Gastrocnemius medialis (tissue), 4 donors: ENCODE results near the gene OCEL1. TPM values are rescaled to one million over a fixed set of nuclear protein-coding genes. Genes with fewer than 3 reads are reported as not detected.

Experiments
- ATAC-seq, 2 donors: fragments of 150-250 bp; one replicate each; pipeline ENCODE4 v1.9.1; 2016
- DNase-seq, 2 donors: peaks; one replicate each; pipeline ENCODE4 v3.0.0-alpha.2; 2019
- H3K27ac ChIP-seq, 4 donors: fragments of 200-600 bp; sonication (generic); 1 replicate in 1 of 4; 2 replicates in 3 of 4; pipeline ENCODE4 v1.5.1; 2016 to 2018; ENCODE audit warnings: mild to moderate bottlenecking in 2 of 4, moderate library complexity in 1 of 4
- H3K27me3 ChIP-seq, 3 donors: fragments of 200-600 bp; sonication (generic) in 2 of 3; 1 replicate in 1 of 3; 2 replicates in 2 of 3; pipeline versions ENCODE4 v1.5.1 to v1.6.0; 2016 to 2019; ENCODE audit warnings: mild to moderate bottlenecking in 1 of 3, moderate library complexity in 1 of 3
- H3K36me3 ChIP-seq, 2 donors: fragments of 200-600 bp; sonication (generic) in 1 of 2; one replicate each; pipeline ENCODE4 v1.5.1; 2017 to 2018
- H3K4me1 ChIP-seq, 2 donors: fragments of 200-600 bp; sonication (generic) in 1 of 2; one replicate each; pipeline ENCODE4 v1.5.1; 2016 to 2017; ENCODE audit warnings: mild to moderate bottlenecking in 2 of 2
- H3K4me3 ChIP-seq, 4 donors: fragments of 200-600 bp; sonication (generic) in 3 of 4; 1 replicate in 1 of 4; 2 replicates in 3 of 4; pipeline ENCODE4 v1.5.1; 2016 to 2019; ENCODE audit warnings: mild to moderate bottlenecking in 2 of 4
- H3K9me3 ChIP-seq, 3 donors: fragments of 200-600 bp; sonication (generic) in 2 of 3; 1 replicate in 1 of 3; 2 replicates in 2 of 3; pipeline ENCODE4 v1.5.1; 2016 to 2019
- CTCF ChIP-seq, 5 experiments: fragments of 450-650 bp in 3 of 5; fragments of 200-600 bp in 2 of 5; sonication (generic) in 2 of 5; IDR thresholded peaks in 4 of 5; conservative IDR thresholded peaks in 1 of 5; 1 replicate in 4 of 5; 2 replicates in 1 of 5; pipeline ENCODE4 v1.5.1; 2016 to 2019; ENCODE audit warnings: antibody characterized with exemption in 5 of 5, mild to moderate bottlenecking in 3 of 5, moderate library complexity in 3 of 5
- POLR2A ChIP-seq, 2 donors: fragments of 450-650 bp; IDR thresholded peaks; one replicate each; pipeline ENCODE4 v1.6.1; 2017; ENCODE audit warnings: antibody characterized with exemption in 2 of 2, mild to moderate bottlenecking in 2 of 2, moderate library complexity in 2 of 2
- in situ Hi-C, 4 donors: fragments of 200-750 bp; cut with MboI; loops; one replicate each; pipeline versions ENCODE4 v1.15.0 to v1.8.0; 2017; ENCODE audit warnings: low sequenced_read_pairs in 4 of 4
- intact Hi-C: fragments of 100-400 bp; cut with DNase I; formaldehyde crosslinking; loops from one replicate; pipeline ENCODE4 v1.15.1; 2023; ENCODE audit warnings: low total_unique reads
- total RNA-seq, 4 donors: library from RNA; depleted of rRNA; stranded (reverse); fragments of >200 nt; gene quantifications; one replicate each; pipeline versions ENCODE4 v1.1.0 to v1.2.3, GENCODE V29; 2016

The OCEL1 gene
- total RNA-seq, 4 donors from 2014 or later, result 3.3 to 5.8 (median 4.5) TPM

- in situ Hi-C loops (no loop called here), intact Hi-C loops (no loop called here)
- Histone ChIP-seq H3K27me3 (no peaks in the 10 kb centered on the region), H3K4me1 (no peaks in the 10 kb centered on the region), H3K27ac (no peak overlapping the region), H3K4me3 (no peak overlapping the region), H3K36me3 (no peaks in the 10 kb centered on the region), H3K9me3 (no peaks in the 10 kb centered on the region)
- TF ChIP-seq CTCF (IDR thresholded peaks at IDR 0.05 in 4 of 5, conservative IDR thresholded peaks at IDR 0.05 in 1 of 5) (no peak), POLR2A (IDR thresholded peaks at IDR 0.05) (no peak)
- ATAC-seq (no peak), DNase-seq (no peak)
These were observed 33.2 kb downstream of the OCEL1 start for GRCh38 chr19:17259118-17259780.

GRCh38 chr19:17259934-17260333 is 33.9 kb downstream of the OCEL1 start:
- no peak overlapping the region for H3K27ac ChIP-seq
- H3K36me3 ChIP-seq, result no peaks in the 10 kb centered on the region
- H3K9me3 ChIP-seq, result no peaks in the 10 kb centered on the region
- in situ Hi-C loops, result no loop called here
- TF ChIP-seq POLR2A (IDR thresholded peaks at IDR 0.05) (no peak), CTCF (IDR thresholded peaks at IDR 0.05 in 4 of 5, conservative IDR thresholded peaks at IDR 0.05 in 1 of 5) (no peak)
- intact Hi-C loops, result no loop called here
- H3K4me3 ChIP-seq, result no peak overlapping the region
- DNase-seq, result no peak
- ATAC-seq, result no peak
- no peaks in the 10 kb centered on the region for H3K27me3 ChIP-seq
- H3K4me1 ChIP-seq, result no peaks in the 10 kb centered on the region

GRCh38 chr19:17260842-17261325 is 34.9 kb downstream of the OCEL1 start:
- in situ Hi-C loops, result no loop called here
- Histone ChIP-seq H3K27ac (no peak overlapping the region), H3K4me3 (no peak overlapping the region), H3K27me3 (no peaks in the 10 kb centered on the region), H3K9me3 (no peaks in the 10 kb centered on the region), H3K36me3 (no peaks in the 10 kb centered on the region), H3K4me1 (no peaks in the 10 kb centered on the region)
- peak; percentile 57 to 77 for DNase-seq
- peak; percentile 92 to 98 for ATAC-seq
- intact Hi-C loops, result loop anchor here (1.0 kb wide), 2 partner anchors 21 to 42 kb away; partner anchors contain the start of gene ABHD8
- TF ChIP-seq CTCF (IDR thresholded peaks at IDR 0.05 in 4 of 5, conservative IDR thresholded peaks at IDR 0.05 in 1 of 5) (peak; percentile 76 to 94 (median 88)), POLR2A (IDR thresholded peaks at IDR 0.05) (no peak)

- Histone ChIP-seq H3K4me1 (no peaks in the 10 kb centered on the region), H3K27ac (peak overlapping the region in 2 of 4 donors; percentile 8 to 70), H3K27me3 (no peaks in the 10 kb centered on the region), H3K4me3 (peak overlapping the region in 2 of 4 donors; percentile 24 to 57), H3K36me3 (no peaks in the 10 kb centered on the region), H3K9me3 (no peaks in the 10 kb centered on the region)
- TF ChIP-seq CTCF (IDR thresholded peaks at IDR 0.05 in 4 of 5, conservative IDR thresholded peaks at IDR 0.05 in 1 of 5) (no peak), POLR2A (IDR thresholded peaks at IDR 0.05) (no peak)
- intact Hi-C loops (no loop called here), in situ Hi-C loops (no loop called here)
- ATAC-seq, result no peak
- no peak for DNase-seq
These were observed 36.5 kb downstream of the OCEL1 start for GRCh38 chr19:17262557-17262956.
